Measurements from ENCODE around the gene GPX2.
A peak's percentile ranks its signal among the peaks of the same experiment; 100 is the strongest.
"Not testable (repeated sequence)": the region's sequence is repeated elsewhere in the genome, so short reads cannot be mapped to it uniquely, and the experiment has no call there.

The GPX2 gene

DNA sequence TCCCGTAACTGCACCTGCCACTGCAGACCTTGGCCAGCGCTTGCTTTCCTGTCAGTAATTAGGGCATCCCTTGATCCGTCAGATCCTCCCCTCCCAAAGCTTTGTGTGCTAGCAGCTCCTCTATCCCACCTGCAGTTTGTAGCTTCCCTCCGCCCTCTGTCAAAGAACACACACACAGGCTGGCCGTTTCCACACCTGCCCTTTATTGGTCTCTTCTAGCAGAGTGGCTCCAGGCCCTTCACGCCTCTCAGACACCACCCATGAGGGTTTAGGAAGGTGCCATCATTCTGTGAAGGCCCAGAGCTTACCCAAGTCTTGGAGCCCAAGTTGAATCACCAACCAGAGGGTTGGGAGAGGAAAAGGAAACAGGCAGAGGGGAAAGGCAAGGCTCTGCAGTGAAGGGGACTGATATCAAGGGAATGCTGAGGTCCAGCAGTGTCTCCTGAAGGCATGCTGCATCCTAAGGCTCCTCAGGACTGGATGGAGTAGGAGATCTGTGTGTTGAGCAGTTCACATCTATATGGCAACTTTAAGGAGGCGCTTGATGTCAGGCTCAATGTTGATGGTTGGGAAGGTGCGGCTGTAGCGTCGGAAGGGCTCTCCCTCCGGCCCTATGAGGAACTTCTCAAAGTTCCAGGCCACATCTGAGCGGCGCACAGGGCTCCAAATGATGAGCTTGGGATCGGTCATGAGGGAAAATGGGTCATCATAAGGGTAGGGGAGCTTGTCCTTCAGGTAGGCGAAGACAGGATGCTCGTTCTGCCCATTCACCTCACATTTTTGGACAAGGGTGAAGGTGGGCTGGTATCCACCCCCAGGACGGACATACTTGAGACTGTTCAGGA is 3.4 kb downstream of the GPX2 start:
- no peak for FAIRE-seq

DNA sequence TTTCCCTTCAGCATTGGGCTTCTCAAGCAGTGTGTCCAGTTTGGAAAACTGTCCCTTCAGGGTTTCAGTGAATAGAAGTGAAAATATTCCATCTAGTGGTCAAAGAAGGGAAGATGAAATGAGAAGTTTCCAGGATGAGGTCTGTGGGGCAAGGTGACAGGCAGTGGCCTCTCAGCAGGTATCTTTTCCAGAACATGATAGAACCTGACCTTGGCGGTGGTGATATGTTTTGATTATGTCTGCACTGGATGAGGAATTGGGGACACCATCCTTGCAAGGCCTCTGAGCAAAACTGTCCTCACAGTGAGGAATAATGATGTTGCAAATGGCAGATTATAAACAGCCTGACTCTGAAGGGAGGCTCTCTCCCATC is 4.7 kb downstream of the GPX2 start:
- no peak for FAIRE-seq

DNA sequence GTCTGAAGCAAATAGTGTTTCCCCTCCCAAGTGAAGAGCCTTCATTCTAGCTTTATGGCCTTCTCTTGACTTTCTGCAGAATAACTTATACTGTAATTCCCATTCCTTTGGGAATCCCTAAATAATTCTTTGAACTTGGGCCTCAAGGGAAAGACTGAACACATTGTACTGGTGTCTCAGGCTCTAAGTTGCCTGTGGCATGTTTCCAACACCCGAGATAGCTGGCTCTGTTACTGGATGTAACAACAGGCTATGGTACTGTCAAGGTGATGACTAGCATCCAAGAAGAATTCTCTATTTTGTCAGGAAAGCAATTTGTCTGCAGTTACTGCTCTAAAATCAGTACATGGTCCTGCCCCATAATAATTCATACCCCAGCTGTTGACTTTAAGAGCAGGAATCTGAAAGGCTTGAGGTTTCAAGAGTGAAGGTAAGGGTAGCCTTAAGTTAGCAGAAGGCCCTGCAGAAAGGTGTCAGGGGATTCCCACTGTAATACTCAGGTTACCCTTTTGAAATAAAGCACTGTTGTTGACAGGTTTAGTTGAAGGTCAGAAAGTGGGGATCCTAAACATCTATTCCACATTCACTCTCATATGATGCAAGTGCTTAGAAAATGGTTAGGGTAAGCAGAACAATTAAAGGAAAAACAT is 5.2 kb downstream of the GPX2 start:
- FAIRE-seq: no peak

DNA sequence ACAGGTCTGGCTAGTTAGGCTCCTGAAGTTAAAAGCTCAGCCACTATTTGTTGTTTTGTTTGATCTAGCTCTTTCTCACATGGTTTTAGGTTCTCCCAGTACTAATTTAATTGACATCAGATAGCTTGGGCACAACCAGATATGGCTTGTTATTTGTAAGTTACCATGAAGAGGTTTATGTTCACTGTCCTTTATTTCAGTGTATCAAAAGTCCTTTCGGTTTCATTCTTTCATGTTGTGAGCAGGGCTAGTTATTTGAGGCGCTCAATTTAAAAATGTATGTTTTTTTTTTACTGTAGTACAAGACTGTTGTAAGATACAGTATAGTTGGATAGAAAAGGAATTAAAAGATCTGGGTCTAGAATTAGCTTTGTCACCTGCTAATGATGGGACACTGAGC is 7.0 kb downstream of the GPX2 start:
- no peak for FAIRE-seq

DNA sequence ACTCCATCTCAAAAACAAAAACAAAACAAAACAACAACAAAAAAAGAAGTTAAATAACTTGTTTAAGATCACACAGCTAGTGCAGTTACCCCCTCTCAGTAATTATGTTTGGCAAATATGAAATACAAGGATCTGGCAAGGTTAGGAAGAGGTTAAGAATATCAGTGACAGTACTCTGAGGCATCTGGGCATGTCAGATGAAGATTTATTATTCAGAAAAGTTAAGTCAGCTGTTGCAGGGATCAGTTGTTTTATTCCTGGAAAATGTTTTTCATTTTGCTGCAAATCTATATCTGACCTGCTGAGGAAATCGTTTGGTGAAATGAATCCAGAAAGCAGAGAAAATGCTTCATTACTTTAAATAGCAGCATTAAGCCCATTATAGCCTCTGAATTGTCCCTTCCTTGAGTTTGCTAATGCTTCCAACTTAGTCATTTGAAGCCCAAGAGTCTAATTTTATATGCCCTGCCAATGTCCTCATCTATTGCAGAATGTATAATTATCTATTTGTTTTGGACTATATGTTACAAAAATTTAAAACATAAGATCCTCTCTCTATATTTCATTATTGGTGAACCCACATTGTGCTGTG is 8.1 kb downstream of the GPX2 start:
- no peak for FAIRE-seq

DNA sequence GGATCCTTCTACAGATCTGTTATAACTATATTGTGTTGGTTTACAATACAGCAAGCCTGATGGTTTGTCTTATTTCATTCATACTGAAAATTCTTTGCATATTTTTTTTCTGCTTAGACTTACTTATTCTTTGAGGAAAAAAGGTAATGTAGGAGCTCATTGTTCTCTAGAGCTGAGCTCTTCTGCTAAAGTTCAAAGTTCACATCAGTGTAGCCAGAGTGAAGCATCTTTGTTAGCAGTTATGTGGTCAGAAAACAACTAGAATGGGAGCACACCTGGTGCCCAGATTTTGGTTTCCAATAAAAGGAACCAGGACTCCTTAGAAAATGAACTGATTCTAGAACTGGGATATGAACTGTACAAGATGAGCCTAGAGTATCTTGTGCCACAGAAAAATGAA is 10.3 kb downstream of the GPX2 start:
- FAIRE-seq: no peak

DNA sequence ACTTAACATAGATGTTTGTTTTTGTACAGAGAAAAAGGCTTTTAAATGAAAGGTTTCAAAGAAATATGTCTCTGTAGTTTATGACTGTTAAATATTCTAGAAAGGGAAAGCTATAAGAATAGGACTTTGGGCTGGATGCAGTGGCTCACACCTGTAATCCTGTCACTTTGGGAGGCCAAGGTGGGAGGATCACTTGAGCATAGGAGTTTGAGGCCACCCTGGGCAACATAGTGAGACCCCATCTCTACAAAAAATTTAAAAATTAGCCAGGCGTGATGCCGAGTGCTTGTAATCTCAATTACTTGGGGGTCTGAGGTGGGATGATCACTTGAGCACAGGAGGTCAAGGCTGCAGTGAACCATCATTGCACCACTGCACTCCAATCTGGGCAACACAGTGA is 11.4 kb downstream of the GPX2 start:
- FAIRE-seq: no peak

DNA sequence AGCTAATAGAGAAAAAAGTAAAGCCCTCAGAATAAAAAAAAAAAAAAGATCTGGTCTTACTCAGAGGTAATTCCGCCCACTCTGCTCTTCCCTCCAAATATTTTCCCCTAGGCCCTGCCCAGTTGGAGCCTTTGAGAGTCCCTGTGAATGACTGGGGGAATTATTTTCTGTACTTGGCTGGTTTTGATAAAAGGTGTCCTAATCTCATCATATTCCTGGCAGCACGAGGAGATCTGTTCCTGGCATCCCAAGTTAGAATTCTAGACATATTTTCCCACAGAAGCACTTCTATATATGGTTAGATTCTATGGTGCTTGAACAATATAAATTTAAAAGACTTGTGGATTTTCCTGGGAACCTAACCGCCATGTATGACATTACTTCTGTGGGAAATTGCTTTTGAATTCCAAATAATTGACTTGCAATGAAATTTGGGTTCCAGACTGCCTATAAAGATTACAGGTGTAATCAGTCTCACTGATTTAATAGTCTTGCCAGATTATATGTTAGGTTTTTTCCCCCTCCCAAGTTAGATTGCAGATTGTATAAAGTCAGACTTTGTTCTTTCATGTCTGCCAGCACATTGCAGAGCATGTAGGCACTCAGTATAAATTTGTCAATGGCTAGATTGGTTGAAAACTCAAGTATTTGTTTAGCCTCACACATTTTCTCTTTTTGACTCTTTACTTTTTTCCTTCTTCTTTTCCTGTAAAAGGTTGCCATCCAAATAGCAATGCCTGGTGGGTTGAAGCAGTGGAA is 12.3 kb downstream of the GPX2 start:
- FAIRE-seq: no peak

DNA sequence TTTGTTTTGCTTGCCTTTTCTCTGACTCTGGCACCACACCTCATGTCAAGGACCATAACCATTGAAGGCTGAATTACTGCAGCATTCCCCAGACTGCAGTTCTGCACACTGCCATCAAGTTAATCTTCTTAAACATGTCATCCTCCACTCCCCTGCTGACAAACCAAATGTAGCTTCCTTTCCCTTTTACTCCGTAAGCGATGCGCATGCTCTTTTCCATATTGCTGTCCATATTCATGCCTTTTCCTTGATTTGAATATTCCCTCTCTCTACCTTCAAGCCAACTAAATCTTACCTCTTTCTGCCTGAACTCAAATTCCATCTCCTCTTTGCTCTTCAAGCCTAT is 13.6 kb downstream of the GPX2 start:
- no peak for FAIRE-seq

DNA sequence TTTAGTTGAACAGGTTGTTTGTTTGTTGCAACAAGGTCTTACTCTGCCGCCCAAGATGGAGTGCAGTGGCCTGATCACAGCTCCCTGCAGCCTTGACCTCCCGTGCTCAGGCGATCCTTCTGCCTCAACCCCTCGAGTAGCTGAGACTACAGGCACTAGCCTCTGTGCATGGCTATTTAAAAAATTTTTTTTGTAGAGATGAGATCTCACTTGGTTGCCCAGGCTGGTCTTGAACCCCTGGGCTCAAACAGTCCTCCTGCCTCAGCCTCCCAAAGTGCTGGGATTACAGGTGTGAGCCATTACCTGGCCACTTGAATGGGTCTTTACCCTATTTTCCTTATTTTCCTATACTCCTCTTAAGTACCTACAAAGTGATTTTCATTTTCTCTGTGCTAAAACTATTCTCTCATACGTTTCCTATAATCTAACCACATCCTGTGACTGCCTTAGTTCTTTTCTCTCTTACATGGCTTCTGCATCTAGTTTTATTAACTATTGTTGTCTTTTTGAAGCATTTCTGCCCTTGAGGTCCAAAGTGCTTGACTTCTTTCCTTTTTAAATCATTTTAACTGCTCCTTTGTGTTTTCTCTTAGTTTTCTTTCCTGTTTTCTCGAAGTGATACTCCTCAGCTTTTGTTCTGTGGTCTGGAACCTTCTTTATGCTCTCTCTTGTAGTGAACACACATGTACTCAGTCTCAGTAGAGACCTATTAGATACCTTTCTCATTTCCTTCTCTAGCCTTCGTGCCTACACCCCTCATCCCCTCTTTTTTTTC is 14.1 kb downstream of the GPX2 start:
- no peak for FAIRE-seq

DNA sequence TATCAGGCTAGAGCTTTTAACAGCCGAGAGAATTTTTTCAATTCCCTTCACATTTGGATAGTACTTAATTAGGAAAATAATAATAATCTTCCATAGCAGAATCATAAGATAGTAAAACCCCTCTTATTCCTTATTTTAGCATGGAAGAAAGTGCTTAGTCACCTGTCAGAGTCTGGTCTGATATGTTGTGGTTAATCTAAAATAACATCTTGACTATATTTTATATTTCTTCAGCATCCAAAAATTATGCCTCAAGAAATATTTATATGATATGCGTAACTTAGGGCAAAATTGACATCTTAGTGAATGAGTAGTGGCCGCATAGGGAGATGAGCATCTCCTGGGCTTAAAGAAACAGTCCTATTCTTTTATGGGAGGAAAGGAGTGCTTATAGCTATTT is 15.5 kb downstream of the GPX2 start:
- no peak for FAIRE-seq

DNA sequence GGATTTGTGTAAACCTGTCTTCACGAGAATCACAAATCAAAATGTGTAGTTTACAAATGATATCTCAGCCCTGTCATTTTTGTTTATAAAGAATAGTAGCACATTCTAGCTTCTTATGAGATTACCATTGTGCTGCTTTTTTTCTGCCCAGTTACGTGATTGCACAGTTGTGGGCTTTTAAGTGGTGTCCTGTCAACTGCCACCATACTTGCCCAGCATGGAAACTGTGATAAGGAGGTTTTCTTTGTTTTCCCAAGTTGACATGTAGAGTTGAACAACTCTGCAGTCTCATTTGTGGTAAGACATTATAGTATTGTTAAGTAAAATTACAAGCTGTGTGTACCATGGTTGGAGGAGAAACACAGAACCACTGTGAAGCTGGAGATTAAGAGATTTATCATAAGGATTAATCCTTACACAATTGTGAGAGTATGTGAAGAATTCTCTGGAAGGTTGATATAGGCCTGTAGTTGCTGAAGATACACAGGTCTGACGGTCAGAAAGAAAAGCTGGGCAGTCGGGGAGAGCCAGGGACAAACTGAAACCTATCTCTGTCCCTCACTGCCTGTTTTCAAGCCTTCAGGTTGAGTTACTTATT is 16.0 kb downstream of the GPX2 start:
- no peak for FAIRE-seq

DNA sequence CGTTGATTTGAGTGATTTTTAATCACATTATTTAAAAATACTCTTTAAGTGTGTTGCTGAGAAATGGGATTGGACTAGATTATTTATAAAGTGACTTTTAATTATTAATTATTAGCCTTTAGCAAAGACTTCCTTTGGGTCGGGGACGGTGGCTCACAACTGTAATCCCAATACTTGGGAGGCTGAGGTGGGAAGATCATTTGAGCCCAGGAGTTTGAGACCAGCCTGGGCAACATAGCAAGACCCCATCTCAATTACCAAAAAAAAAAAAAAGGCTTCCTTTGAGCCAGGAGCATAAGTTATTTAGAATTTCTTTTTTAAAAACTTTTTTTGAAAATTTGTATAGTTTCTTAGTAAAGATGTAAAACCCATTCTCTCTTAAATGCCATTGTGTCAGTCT is 19.5 kb downstream of the GPX2 start:
- no peak for FAIRE-seq

DNA sequence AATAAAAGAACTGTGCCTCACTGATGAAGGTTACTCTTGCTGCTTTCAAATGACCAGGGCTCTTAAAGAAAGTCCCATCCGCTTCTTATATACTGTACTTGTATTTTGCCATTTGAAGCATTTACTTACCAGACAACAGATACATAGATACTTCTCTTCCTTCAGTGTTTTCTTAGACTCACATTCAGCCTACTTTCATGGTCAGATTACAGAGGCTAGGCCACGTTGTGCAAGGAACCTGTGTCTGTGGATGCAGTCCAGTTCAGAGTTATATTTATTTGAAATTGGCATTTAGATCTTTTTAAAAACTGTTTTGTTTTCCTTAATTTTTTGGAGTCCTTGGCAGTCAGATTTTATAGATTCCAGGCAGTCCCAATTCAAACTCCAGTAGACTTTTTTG is 22.1 kb downstream of the GPX2 start:
- no peak for FAIRE-seq

DNA sequence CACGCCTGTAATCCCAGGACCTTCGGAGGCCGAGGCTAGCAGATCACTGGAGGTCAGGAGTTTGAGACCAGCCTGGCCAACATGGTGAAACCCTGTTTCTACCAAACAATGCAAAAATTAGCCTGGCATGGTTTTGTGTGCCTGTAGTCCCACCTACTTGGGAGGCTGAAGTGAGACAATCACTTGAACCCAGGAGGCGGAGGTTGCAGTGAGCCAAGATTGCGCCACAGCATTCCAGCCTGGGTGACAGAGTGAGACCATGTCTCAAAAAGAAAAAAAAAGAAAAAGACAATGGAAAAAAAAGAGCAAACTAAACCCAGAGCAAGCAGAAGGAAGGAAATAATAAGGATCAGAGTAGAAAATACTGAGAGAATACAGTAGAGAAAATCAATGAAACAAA is 22.9 kb downstream of the GPX2 start:
- no peak for FAIRE-seq

DNA sequence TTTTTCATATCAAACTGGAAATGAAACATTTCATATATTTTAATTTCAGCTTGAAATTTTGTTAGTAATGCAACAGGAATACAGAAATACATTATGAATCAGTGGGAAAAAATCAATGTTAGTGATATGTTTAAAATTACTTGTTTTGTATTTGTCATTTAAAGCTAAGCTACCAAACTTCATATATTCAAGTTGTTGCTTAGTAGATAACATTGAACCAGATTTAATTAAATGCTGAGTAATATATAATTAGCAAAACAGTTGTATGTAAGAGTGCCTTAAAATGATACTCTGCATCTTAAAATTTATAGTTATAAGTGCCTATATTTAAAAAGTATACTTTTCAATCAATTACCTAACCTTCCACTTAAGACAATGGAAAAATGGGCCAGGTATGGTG is 23.3 kb downstream of the GPX2 start:
- peak; percentile 3 for FAIRE-seq

DNA sequence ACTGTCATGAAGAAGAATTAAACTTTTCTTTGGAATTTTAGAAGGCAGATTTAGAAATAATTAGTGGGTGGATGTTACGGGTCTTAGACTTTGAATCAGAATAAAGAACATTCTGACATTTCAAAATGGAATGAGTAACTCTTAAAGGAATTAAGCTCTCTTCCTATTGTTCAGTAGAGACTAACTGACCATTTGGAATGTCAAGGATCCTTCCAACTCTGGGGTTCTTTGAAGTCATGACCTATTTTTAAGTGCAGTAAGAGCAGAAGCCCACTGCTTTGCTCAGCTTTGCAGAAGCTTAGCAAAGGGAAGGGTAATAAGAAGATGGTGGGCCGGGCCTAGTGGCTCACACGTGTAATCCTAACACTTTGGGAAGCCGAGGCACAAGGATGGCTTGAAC is 24.3 kb downstream of the GPX2 start:
- FAIRE-seq: no peak

DNA sequence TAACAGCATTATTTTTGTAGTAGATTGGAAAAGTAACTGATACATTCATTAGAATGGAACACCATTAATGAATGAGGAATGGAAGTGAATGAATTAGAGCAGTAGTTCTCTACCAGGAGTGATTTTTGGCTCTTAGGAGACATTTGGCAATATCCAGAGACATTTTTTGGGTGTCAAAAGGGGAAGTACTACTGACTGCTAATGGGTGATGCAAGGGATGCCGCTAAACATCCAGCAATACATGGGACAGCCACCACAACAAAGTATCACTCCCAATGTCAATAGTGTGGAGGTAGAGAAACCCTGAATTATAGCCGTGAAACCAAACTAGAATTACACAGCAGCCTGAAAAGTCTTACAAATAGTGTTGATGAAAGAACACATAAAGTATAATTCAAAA is 26.7 kb downstream of the GPX2 start:
- FAIRE-seq: no peak

DNA sequence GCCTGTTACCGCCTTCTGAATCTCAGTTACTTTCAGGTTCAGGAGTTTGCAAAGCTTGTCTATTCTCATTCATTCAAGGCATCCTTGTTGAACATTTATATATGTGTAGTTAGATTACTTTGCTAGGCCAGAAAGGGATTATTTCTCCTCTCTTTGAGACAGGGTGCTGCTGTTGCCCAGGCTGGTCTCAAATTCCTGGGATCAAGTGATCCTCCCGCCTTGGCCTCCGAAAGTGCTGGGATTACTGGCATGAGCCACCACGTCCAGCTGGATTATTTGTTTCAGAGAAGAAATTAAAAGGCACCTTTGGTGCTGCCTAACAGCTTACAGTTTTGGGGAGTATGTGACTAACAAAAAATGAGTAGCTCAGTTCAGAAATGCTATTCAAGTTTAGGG is 27.5 kb downstream of the GPX2 start:
- no peak for FAIRE-seq

DNA sequence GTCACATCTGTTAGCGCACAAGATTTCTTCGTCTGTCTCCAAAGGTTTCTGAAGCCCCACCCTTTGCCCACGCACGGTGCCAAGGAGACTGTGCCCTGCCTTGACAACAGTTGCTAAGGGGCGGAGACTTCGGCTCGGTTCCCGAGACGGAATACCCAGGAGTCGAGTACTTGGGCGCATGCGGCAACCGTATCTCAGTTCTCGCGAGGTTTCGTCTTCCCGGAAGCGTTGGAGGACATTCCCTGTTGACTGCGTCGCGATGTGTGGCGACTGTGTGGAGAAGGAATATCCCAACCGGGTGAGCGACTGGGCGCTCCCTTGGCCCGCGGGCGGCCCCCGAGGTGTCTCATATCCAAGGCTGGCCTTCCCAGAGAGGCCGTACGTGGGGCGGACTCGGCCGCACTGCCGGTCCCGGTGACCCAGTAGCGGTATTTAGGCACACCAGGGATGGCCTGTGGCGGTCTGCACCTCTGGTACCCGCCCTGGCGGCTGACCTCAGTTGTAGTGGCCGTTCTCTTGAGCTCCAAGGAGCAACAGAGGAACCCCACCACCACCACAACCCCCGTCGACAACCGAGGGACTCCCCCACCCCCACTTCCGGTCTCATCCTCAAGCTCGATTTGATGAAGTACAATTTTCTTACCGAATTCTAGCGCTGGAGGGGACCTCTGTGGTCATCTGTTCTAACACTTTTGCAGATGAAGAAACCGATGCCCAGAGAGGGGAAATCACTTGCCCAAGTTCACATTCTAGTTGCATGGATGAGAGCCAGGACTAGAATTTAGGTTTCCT is 28.1 kb downstream of the GPX2 start, which contains the start of gene CHURC1:
CHURC1 (plus strand) TSS at position 219 of the 792 bp plus-strand sequence; CDS start at position 260, 41 bp downstream.
- FAIRE-seq: peak; percentile 94

DNA sequence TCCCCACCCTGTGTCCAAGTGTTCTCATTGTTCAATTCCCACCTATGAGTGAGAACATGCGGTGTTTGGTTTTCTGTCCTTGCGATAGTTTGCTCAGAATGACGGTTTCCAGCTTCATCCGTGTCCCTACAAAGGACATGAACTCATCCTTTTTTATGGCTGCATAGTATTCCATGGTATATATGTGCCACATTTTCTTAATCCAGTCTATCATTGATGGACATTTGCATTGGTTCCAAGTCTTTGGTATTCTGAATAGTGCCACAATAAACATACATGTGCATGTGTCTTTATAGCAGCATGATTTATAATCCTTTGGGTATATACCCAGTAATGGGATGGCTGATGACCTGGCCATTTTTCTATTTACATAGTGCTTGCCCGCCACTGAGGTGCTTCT is 29.1 kb downstream of the GPX2 start:
- not testable (repeated sequence) for FAIRE-seq

DNA sequence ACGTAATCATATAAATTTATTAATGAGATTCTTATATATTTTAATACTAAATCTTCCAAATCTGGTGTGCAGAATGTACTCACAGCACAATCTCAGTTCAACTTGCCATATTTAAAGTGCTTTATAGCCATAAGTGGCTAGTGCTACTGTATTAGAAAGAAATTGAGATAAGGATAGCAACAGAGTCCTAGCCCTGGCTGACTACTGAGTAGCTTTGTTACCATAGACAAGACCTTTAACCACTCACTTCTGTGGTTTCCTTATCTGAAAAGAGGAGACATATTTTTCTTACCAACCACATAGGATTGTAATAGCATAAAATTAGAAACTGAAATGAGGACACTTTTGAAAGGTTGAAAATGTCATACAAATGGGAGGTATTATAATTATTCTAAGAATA is 30.3 kb downstream of the GPX2 start:
- FAIRE-seq: no peak

All from A204.1 (cell line).